ENCODE measurements around the gene SLC6A19.
"Not testable (repeated sequence)": the region's sequence is repeated elsewhere in the genome, so short reads cannot be mapped to it uniquely, and the experiment has no call there.

SLC6A19 gene

GRCh38 chr5:1267464-1267863, 66.1 kb downstream of the SLC6A19 start:
- DNase-seq (ENCODE audit: low read depth): not testable (repeated sequence)

GRCh38 chr5:1268056-1268455, 66.7 kb downstream of the SLC6A19 start:
- no peak for DNase-seq (ENCODE audit: low read depth)

DNA sequence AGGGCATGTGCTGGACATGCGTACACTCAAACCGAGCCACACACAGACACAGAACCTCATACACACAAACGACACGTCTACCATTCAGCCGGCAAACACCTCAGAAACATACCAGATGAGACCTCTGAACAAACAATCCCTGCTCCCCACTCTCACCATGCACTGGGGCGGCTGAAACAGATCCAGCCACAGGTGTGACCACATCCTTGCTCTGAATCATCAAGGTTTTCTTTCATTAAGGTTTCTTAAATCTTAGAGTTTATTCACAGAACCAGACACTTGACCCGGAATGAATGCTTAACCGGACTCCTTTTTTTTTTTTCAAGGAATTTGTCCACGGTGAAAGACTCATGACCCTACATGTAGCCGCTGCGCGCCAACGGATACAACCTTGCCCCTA, 67.3 kb downstream of the SLC6A19 start:
- DNase-seq (ENCODE audit: low read depth): peak; percentile 30

- no peak for DNase-seq (ENCODE audit: low read depth)
Measured at GRCh38 chr5:1270426-1270825, 69.0 kb downstream of the SLC6A19 start.

GRCh38 chr5:1270933-1271914, 69.8 kb downstream of the SLC6A19 start:
- no peak for DNase-seq (ENCODE audit: low read depth)

DNA sequence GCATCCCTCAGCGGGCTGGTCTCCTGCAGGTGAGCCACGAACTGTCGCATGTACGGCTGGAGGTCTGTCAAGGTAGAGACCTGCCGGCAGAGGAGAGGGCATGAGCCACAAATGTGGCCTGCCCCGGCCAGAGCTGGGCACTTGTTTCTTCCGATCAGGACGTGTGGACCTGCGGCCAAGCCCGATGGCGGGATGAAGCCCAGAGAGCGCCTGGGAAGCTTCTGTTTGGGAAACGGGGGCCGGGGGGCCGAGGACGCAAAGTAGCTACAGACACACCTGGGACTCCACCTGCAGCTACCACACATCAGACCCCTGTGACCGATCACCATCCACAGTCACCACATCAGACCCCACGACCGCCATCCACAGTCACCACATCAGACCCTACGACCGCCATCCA, 70.8 kb downstream of the SLC6A19 start:
- no peak for DNase-seq (ENCODE audit: low read depth)

GRCh38 chr5:1273745-1274144, 72.3 kb downstream of the SLC6A19 start:
- no peak for DNase-seq (ENCODE audit: low read depth)

GRCh38 chr5:1274471-1274870, 73.1 kb downstream of the SLC6A19 start:
- DNase-seq (ENCODE audit: low read depth): no peak

All from stimulated activated CD8-positive, alpha-beta memory T cell treated with anti-CD3 and anti-CD28 coated beads, Interleukin-12 subunit alpha, Interleukin-12 subunit beta, amount 100 ng/mL, for 1 hour (primary cell).